Testis (tissue), 2 donors: ENCODE data around the gene WDR44.

Source experiments
- POLR2A ChIP-seq: fragments of 450-650 bp; IDR thresholded peaks from one replicate; pipeline ENCODE4 v1.6.1; 2017; ENCODE audit warnings: antibody characterized with exemption, mild to moderate bottlenecking, moderate library complexity
- TF ChIP-seq, protein P1 (sequence below), 3 experiments: fragments of 450-650 bp in 2 of 3; fragments of 200-600 bp in 1 of 3; sonication (generic) in 1 of 3; IDR thresholded peaks; one replicate each; pipeline ENCODE4 v1.5.1; 2016 to 2019; ENCODE audit warnings: antibody characterized with exemption in 3 of 3, mild to moderate bottlenecking in 2 of 3, moderate library complexity in 1 of 3

GRCh38 chrX:118346258-118347094 lies 570 bp downstream of the WDR44 start:
- TF ChIP-seq, protein P1, sequence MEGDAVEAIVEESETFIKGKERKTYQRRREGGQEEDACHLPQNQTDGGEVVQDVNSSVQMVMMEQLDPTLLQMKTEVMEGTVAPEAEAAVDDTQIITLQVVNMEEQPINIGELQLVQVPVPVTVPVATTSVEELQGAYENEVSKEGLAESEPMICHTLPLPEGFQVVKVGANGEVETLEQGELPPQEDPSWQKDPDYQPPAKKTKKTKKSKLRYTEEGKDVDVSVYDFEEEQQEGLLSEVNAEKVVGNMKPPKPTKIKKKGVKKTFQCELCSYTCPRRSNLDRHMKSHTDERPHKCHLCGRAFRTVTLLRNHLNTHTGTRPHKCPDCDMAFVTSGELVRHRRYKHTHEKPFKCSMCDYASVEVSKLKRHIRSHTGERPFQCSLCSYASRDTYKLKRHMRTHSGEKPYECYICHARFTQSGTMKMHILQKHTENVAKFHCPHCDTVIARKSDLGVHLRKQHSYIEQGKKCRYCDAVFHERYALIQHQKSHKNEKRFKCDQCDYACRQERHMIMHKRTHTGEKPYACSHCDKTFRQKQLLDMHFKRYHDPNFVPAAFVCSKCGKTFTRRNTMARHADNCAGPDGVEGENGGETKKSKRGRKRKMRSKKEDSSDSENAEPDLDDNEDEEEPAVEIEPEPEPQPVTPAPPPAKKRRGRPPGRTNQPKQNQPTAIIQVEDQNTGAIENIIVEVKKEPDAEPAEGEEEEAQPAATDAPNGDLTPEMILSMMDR (IDR thresholded peaks at IDR 0.05), result no peak
- no peak for TF ChIP-seq POLR2A
